Measurements from ENCODE around the gene CYP4F12.

The CYP4F12 gene

DNA sequence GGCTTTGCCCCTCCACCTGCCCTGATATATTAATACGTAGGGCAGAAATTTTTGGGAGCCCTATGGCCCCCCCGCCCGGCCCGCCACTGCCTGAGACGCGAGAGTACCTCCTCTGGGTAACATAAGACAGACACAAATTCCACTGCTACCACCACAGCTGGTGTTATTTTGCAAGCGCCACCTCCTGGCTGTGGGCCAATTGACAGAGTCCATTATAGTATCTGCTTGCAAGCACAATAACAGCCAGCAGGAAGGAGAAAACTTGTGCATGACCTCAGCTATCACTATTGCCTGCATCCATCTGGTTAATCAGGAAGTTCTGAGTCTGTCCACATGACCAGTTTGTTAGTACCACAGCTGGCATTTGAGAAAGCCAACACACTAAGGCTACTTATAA, 29.6 kb downstream of the CYP4F12 start:
- H3K9me3 Mint-ChIP-seq, result peaks cover 46% of the 10 kb centered on the region
- H3K4me3 Mint-ChIP-seq, result no peak overlapping the region
- H3K27me3 Mint-ChIP-seq (ENCODE audit: low read depth), result no peaks in the 10 kb centered on the region
- TF ChIP-seq, protein P1, sequence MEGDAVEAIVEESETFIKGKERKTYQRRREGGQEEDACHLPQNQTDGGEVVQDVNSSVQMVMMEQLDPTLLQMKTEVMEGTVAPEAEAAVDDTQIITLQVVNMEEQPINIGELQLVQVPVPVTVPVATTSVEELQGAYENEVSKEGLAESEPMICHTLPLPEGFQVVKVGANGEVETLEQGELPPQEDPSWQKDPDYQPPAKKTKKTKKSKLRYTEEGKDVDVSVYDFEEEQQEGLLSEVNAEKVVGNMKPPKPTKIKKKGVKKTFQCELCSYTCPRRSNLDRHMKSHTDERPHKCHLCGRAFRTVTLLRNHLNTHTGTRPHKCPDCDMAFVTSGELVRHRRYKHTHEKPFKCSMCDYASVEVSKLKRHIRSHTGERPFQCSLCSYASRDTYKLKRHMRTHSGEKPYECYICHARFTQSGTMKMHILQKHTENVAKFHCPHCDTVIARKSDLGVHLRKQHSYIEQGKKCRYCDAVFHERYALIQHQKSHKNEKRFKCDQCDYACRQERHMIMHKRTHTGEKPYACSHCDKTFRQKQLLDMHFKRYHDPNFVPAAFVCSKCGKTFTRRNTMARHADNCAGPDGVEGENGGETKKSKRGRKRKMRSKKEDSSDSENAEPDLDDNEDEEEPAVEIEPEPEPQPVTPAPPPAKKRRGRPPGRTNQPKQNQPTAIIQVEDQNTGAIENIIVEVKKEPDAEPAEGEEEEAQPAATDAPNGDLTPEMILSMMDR (IDR thresholded peaks at IDR 0.05; ENCODE audit: unreplicated experiment in 3 of 3), result no peak
- no peak overlapping the region for H3K27ac Mint-ChIP-seq
- no peaks in the 10 kb centered on the region for H3K36me3 Mint-ChIP-seq (ENCODE audit: low read depth)
- H3K4me1 Mint-ChIP-seq, result no peaks in the 10 kb centered on the region

DNA sequence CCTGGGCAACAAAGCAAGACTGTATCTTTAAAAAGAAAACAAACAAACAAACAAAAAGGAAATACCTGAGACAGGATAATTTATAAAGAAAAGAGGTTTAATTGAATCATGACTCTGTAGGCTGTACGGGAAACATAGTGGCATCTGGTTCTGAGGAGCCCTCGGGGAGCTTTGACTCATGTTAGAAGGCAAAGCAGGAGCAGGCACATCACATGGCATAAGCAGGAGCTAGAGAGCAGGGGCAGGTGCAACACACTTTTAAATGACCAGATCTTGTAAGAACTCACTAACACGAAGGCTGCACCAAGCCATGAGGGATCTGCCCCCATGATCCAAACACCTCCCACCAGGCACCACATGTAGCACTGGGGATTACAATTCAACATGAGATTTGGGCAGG, 41.8 kb downstream of the CYP4F12 start:
- TF ChIP-seq, protein P1 (IDR thresholded peaks at IDR 0.05; ENCODE audit: unreplicated experiment in 3 of 3), result no peak
- Mint-ChIP-seq H3K4me1 (no peaks in the 10 kb centered on the region), H3K36me3 (ENCODE audit: low read depth) (no peaks in the 10 kb centered on the region), H3K27me3 (ENCODE audit: low read depth) (no peaks in the 10 kb centered on the region), H3K9me3 (peaks cover 53% of the 10 kb centered on the region), H3K4me3 (no peak overlapping the region), H3K27ac (no peak overlapping the region)

DNA sequence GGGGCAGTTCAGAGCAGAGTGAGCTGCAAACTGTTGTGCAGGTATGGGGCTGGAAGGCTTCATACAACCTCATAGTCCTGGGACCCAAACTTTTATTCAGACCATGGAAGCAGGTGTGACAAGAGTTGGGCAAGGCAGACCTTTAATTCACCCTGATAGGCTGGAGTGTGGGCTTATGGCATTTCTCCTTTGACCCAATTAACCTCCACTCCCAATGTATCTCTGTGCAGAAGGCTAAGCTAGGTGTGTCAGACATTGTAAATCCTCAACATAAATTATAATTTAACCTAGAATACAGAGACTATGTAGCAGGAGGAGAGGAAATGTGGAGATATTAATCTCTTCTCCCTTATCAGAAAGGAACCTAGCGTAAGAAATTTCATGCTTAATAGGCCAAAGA, 42.8 kb downstream of the CYP4F12 start:
- Mint-ChIP-seq H3K27me3 (ENCODE audit: low read depth) (no peaks in the 10 kb centered on the region), H3K4me3 (no peak overlapping the region), H3K9me3 (peaks cover 46% of the 10 kb centered on the region), H3K4me1 (no peaks in the 10 kb centered on the region), H3K27ac (no peak overlapping the region), H3K36me3 (ENCODE audit: low read depth) (no peaks in the 10 kb centered on the region)
- TF ChIP-seq, protein P1 (IDR thresholded peaks at IDR 0.05; ENCODE audit: unreplicated experiment in 3 of 3), result no peak

DNA sequence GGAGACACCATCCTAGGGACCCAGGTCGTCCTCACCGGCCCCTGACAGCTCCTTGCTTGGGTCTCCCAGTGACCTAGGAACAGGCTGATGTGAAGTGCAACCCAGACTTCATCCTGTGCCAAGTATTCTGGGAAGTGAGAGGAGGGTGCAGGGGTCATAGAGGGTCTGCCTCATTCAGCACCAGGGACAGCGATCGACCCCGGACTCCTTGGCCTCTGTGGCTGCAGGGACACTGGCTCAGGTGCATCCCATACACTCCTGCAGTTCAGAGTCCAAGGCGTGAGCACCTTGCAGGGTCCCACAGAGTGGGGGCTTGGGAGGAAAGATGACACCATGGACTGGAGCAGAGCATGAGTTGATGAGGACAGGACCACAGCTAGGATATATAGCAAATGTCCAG, 44.9 kb downstream of the CYP4F12 start:
- Mint-ChIP-seq H3K27me3 (ENCODE audit: low read depth) (no peaks in the 10 kb centered on the region), H3K9me3 (peaks cover 53% of the 10 kb centered on the region), H3K4me1 (no peaks in the 10 kb centered on the region), H3K27ac (no peak overlapping the region), H3K4me3 (no peak overlapping the region), H3K36me3 (ENCODE audit: low read depth) (no peaks in the 10 kb centered on the region)
- TF ChIP-seq, protein P1 (IDR thresholded peaks at IDR 0.05; ENCODE audit: unreplicated experiment in 3 of 3), result no peak

DNA sequence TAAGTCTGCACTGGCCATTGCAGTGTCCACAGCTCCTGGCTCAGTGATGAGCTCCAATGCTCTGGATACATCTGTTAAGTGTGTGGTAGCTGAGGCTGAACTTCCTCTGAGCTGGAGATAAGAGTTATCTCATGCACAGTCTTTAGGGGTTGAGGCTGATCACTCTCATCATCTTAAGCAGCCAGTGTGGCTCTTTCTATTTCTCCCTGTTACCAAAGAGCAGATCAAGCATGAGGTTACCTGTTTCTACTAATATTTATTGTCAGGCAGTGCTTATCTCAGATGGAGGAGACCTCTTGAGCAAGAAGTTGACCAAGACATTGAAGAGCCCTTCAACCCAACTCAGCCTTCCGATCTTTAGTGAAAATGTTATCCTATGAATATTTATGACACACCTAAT, 48.4 kb downstream of the CYP4F12 start:
- Mint-ChIP-seq H3K27ac (no peak overlapping the region), H3K9me3 (peaks cover 57% of the 10 kb centered on the region), H3K36me3 (ENCODE audit: low read depth) (no peaks in the 10 kb centered on the region), H3K4me3 (no peak overlapping the region), H3K27me3 (ENCODE audit: low read depth) (no peaks in the 10 kb centered on the region), H3K4me1 (no peaks in the 10 kb centered on the region)
- TF ChIP-seq, protein P1 (IDR thresholded peaks at IDR 0.05; ENCODE audit: unreplicated experiment in 3 of 3), result no peak

DNA sequence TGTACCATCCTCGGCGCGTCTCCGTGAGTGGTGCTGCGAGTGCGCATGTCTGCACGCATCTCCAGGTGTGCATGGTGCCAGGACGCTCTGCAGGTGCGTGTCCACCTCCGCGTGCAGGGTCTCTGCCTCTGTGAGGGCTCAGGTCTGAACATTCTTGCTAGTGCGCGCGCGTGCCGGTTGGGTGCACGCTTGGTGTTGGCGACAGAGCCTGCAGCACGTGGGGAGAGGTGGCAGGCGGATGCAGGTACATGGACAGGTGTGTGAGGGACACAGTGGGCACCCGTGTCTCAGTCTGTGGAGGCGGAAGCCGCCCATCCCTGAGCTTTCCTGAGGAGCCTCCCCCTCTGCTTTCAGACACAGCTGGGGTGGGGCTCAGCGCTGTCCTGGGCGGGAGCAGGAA, 50.1 kb downstream of the CYP4F12 start:
- no peaks in the 10 kb centered on the region for H3K4me1 Mint-ChIP-seq
- no peak overlapping the region for H3K4me3 Mint-ChIP-seq
- no peak overlapping the region for H3K27ac Mint-ChIP-seq
- no peaks in the 10 kb centered on the region for H3K36me3 Mint-ChIP-seq (ENCODE audit: low read depth)
- TF ChIP-seq, protein P1 (IDR thresholded peaks at IDR 0.05; ENCODE audit: unreplicated experiment in 3 of 3), result no peak
- H3K27me3 Mint-ChIP-seq (ENCODE audit: low read depth), result no peaks in the 10 kb centered on the region
- peaks cover 62% of the 10 kb centered on the region for H3K9me3 Mint-ChIP-seq

Data from nephron (organoid).